ENCODE data around the gene IST1.

The IST1 gene

DNA sequence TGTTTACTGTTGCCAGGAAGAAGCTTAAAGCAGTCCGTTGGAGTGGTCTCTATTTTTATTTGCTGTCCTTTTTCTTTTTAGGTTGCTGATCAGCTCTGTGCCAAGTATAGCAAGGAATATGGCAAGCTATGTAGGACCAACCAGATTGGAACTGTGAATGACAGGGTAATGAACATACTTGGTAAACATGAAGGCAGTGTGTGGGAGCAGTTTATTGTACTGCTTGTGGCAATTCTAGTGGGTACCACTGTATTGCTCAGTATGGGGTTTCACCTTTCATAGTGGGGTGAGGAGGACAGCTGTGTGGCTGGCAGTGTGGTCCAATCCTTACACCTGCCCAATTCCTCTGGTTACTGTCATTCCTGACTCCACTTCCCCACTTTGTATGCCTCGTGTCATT lies 25.3 kb downstream of the IST1 start:
- DNase-seq = no peak

DNA sequence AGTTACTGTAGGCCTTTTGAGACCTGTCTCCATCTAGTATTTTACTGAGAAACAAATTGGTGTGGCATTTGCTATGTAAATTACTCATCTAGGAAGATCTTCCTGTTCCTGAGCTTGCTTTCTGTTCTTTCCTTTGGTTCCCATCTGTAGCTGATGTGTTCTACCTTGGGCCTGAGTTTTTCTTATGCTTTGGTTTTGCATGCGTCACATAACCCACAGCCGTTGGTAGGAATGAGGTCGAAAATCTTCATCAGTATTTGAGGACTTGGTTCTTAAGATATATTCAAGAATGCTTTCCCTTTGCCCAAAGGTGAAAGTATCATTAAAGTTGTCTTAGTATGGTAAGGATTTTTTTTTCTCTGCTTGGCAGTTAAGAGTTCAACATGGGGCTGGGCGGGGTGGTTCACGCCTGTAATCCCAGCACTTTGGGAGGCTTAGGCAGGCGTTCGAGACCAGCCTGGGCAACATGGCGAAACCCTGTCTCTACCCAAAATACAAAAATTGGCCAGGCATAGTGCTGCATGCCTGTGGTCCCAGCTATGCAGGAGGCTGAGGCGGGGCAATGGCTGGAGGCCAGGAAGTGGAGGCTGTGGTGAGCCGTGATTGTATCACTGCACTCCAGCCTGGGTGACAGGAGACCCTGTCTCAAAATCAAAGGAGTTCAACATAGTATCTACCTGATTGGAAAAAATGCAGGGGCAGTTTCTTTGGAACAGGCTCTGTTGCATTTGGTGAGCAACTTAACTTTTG lies 28.8 kb downstream of the IST1 start:
- DNase-seq = no peak

DNA sequence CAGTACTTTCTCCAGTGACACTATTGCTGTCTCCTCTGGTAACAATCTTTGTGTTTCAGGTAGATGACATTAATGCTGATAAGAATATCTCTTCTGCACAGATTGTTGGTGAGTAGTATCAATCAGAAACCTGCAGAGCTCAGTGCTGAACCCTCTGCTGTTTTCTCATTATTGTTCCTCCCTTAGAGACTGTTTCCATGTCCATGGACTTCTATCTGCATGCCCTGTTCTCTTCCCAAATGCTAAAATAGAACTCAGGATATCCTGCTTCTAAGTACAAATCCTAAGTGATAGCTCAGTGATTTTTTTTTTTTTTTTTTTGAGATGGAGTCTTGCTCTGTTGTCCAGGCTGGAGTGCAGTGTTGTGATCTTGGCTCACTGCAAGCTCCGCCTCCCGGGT lies 29.4 kb downstream of the IST1 start:
- DNase-seq = no peak

DNA sequence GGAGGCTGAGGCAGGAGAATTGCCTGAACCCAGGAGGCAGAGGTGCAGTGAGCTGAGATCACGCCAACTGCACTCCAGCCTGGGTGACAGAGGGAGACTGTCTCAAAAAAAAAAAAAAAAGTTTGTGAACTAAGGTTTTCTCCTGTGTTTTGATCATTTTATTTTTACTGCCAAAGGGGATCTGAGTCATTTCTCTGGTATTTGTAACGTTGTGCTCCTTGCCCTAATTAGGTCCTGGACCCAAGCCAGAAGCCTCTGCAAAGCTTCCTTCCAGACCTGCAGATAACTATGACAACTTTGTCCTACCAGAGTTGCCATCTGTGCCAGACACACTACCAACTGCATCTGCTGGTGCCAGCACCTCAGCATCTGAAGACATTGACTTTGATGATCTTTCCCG lies 32.1 kb downstream of the IST1 start:
- DNase-seq = peak; percentile 79

DNA sequence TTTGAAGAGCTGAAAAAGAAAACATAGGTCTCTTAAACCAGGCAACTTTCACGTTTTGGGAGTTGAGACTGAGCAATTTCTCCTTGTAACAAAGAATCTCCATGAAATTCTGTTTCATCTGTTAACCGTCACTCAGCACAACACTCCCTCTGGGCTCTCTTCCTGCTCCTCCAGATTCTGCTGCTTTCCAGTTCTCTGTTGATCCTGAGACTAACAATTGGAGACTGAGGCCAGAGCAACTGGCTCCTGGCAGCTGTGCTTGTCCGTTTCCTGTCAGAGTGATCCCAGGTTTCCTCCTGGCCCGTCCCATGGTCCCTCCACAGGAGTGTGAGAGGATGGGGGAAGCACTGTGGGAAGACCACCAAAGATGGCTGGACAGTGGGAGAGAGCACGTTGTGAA lies 32.5 kb downstream of the IST1 start:
- no peak for DNase-seq

DNA sequence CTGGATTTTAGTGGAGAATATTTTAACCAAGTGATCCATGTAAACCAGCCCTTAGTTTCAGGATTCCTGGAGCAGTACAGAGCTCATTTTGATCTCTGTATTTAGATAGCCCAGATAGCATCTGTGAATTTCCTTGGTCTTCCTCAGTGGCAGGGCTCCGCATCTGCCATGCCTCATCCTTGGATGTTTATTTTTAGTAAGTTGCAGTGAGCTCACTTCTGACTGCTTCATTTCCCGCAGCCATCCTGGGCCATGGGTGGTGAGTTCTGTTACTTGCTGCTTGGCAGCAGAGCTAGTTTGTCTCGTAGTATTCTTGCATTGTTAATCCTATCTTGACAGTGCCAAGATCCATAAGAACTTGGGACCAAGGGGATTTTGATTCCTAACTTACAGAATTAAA lies 33.7 kb downstream of the IST1 start:
- DNase-seq = no peak

DNA sequence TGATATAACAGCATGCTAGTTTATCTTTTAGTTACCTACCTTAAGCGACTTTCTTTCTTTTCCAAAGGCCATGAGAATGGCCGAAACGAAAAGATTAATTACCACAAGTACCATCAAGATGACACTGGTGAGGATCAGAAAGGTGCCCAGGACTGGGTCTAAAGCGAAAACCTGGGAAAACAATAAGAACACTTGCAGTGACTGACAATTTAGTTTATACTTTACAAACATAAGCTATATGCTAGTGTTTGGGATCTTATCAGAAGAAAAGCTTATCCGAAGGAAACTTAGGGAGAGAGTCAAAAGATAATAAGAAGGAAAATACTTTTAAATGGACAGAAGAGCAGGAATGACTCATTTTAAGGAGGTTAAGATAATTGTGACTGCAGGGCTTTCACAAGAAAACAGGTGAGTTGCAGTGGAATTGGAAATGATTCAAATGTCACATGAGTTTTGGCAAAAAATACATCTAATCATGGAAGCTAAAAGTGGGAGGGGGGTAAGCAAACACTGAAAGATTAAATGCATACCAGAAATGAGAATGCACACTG lies 34.8 kb downstream of the IST1 start:
- DNase-seq = no peak

DNA sequence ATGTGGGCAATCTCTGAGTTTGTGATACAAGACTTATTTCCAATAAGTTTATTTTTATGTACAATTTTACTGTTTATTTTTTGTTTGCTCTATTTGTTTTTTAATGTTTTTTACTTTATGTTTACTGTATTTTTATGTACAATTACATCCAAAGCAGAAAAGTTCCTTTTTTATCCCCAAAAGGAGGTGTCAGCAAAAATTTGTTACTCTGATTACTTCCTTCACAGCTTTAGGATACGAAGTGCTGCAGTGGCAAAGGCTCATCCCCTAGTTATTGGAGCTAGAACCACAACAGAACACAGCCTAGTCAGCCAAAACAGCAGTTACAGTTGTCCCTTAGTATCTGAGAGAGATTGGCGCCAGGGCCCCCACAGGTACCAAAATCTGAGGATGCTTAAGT lies 35.7 kb downstream of the IST1 start:
- no peak for DNase-seq

DNA sequence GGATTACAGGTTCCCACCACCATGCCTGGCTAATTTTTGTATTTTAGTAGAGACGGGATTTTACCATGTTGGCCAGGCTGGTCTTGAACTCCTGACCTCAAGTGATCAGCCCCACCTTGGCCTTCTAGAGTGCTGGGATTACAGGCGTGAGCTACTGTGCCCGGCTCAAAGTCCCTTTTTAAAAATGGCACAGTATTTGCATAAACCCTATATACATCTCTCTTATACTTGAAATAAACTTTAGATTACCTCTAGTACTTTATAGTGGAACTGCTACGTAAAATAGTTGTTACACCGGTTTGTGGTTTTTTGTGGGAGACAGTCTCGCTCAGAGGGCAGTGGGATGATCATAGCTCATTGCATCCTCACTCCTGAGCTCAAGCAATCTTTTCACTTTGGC lies 36.3 kb downstream of the IST1 start:
- DNase-seq = no peak

DNA sequence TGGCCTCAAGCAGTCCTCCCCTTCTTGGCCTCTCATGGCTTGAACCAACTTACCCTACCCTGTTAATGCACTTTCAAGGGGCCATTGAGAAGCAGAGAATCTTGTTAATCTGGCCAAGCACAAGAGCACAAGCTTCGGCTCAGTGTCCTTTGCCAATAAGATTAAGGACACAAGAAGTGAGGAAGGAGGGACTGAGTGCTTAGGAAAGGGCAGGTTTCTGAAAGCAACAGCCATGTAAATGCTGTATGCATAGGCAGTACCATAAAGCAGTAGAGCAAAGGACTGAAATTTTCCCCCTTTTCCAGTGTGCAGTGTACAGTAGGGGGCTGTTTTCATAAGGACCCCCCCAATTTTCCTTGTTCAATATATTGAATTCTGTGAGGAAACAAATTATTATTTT lies 37.7 kb downstream of the IST1 start:
- DNase-seq = no peak

DNA sequence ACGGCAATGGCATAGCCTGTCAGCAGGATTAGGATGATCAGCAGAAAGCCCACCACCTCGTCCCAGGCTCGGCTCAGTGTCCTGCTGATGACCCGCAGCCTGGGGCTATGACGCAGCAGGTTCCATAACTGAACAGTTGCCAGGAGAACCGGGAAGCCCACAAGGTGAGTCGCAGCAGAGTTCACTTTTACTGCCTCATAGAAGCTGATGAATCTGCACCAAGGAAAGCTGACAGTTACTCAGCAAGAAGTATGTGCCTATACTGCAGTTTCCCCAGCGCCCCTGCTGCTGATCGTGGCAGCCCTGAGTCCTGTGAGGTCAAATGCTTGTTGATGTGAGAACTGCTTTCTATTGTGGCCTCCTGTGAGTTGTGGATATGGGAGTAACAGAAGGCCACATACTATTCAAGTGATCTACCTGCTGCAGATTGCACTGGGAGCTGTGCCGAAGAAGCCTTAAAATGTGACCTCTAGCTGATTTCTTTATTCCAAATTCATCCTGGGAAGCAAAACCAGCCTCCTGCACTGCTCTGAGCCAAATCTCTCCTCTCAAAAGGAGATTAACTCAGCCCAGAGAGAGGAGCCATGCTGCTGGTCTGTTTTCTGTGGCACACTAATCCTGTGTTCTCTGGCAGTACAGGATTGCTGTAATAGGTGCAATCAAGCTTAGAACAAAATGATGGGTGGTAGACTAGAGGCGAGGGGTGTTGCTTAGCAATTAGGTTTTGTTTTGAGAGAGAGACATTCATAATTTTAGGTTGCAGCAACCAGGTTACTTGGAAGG lies 38.8 kb downstream of the IST1 start:
- no peak for DNase-seq

DNA sequence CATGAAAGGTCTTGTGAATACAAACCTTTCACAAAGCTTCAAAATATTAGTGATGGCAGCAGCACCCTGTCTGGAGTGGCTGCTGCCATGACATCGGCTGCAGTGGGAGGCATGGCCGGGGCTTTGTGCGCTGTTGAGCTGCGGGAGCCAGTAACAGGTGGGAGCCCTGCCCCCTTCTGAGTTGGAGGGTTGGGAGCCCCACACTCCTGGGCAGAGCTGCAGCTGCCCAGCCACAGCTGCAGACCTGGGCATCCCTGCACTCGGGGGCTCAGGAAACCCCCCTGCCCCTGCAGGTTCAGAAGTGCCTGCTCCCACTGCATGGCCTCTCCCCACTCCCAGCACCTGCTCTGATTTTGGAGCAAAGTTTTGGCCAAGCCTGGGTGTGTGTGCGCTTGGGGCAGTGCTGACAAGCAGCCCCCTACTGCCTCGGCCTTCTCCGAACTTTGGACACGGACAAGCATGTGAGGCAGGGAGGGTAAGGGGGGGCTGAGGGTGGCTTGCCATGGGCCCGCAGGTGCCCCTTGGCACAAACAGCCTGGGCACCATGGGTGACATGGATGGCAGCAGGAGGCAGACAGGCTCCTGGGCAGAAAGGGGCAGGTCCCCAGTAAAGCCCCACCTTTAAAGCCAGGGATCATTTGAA lies 42.7 kb downstream of the IST1 start:
- no peak for DNase-seq

DNA sequence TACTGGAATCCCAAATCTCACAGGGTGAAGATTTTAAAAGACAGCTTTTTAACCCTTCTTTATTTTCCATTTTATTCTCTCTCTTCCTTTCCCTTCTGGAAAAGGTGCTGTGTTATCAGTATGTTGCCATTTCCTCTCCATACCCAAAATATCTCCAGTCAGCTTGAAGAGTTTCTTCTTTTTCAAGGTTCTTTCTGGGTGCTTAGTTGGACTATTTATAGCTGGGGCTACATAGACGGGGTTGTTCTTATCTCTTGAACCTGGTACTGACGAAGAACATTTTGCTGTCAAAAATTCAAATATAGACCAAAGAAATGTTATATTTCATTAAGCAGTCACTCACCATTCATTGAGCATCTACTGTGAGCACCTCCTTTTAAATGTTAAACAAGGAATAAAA lies 48.6 kb downstream of the IST1 start:
- DNase-seq = no peak

DNA sequence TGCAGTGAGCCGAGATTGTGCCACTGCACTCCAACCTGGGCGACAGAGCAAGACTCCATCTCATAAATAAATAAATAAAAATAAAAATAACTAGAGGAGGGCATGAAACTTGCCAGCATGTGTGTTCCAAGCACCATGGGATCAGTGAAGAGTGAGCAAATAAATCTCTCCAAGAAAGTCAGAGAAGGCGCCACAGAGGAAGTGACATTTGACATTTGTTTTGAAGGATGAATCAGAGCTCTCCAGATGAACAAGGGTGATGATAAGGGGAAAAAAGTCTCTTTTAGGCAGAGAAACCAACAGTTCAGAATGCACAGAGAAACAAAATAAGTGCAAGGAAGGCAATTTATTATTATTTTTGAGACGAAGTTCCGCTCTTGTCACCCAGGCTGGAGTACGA lies 50.3 kb downstream of the IST1 start:
- no peak for DNase-seq

DNA sequence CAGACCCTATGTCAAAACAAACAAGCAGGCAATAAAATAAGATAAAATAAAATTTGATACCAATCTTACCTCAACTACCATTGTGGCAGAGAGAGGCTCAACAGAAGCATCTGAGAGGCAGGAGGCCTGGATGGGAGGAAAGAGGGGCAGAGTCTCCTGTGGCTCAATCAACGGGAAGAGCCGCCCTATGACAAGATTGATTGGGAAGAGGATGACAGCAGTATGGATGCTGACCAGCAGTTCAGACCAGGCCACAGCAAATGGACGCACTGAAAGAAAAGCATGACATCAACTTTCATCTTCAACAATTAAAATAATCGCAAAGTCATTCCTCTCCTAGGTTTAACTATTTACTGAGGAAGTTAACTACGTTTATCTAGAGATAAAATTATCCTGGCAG lies 57.5 kb downstream of the IST1 start:
- DNase-seq = no peak

DNA sequence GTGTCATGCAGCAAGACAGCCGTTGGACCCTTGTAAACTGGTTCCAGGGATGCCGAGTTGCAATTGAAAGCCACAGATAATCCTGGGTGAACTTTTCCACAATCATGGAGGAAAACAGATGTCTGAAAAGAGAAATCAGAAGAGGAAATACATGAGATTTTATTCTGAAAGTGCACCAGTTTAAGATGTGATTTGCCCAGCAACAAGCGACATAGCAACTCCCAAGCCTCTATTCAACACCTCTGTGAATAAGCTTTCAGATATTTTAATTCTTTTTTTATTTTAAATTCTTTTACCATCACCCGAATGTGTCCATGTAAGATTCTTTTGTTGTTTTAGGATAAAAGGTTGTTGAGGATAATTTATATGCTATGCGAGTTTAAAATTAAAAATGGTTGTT lies 58.8 kb downstream of the IST1 start:
- no peak for DNase-seq

DNA sequence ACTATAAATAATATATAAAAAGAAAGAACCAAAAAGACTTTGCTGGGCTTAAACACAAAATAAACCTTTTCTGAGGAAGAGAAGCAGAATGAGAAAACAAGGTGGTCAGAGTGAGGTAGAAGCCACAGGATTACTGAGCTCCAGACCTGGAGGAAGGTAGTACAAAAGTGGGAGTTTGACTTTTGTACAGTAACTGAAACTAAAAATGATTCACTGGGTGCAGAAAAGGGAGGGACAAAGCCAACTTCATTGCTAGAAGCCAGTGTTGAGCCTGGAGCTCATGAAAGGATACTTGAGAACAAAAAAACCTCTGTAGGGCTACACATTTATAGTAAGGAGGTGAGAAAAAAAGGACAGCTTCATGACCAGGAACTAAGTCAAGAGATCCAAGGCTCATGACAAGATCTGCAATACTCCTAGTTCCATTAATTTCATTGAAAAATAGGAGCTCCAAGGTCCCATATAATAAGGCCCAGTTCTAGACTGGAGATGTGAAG lies 59.4 kb downstream of the IST1 start:
- DNase-seq = no peak

DNA sequence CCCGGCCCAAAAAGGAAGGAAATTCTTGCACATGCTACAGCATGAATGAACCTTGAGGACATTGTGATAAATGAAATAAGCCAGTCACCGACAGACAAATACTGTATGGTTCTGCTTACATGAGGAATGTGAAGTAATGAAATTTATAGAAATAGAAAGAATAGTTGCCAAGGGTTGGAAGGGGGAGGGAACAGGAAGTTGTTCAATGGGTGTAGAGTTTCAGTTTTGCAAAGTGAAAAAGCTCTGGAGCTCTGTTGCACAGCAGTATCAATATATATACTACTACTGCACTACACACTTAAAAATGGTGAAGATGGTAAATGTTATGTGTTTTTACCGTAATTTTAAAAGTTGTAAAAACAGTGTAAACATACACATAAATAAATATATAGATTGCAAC lies 61.2 kb downstream of the IST1 start:
- DNase-seq = no peak

DNA sequence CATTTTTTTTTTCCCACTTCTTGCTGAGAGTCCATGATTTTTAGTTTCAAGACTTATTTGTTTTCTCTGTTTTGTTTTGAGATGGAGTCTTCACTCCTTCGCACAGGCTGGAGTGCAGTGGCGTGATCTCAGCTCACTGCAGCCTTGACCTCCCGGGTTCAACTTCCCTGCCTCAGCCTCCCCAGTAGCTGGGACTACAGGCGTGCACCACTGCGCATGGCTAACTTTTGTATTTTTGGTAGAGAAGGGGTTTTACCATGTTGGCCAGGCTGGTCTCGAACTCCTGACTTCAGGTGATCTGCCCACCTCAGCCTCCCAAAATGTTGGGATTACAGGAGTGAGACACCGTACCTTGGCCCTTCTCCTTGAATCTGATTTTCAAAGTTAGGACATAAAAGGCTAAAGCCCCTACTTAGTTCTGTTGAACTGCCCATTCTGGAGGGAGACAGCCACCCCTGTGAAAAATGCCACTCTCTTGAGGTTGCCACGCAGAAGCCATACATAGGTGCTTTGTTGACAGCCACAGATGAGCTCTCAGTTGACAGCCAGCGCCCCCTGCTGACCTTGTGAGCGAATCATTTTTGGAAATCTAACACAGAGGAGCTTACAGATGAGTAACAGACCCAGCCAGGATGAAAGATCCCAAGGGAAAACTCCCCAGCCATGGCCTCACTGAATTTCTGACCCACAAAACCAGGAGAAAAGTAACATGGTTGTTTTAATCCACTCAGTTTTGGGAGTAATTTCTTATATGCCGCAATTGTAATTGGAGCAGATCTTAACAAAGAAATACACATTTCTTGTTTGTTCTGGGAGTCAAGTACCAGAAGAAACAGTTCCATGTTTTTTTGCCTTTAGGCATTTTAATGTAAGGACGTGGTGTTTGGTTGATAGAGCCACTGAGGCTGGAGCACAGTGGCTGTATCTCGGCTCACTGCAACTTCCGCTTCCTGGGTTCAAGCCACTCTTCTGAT lies 66.0 kb downstream of the IST1 start:
- peak; percentile 77 for DNase-seq

DNA sequence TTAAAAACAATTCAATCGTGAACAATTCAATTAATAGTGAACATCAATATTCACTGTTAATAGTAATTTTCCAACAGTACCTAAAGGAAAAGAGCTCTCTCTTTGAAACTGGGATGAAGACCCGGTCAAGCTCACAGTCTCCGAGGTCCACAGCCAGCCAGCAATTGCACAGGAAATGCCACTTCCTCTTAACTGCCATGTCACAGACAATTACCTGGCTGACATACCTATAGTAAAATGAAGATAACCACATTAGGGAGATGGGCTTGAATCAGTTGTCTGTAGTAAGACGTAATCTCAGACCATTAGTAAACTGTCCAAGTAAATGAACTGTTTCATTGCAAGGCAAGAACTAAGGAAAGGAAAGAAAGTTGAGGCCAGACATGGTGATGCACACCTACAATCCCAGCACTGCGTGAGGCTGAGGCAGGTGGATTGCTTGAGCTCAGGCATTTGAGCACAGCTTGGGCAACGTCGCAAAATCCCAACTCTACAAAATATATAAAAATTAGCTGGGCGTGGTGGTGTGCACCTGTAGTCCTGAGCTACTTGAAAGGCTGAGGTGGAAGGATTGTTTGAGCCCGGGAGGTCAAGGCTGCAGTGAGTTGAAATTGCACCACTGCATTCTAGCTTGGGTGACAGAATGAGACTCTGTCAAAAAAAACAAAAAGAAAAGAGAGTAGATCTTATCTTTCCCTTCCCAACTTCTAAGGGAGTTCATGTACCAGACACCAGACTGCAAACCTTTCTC lies 68.0 kb downstream of the IST1 start:
- DNase-seq = no peak

DNA sequence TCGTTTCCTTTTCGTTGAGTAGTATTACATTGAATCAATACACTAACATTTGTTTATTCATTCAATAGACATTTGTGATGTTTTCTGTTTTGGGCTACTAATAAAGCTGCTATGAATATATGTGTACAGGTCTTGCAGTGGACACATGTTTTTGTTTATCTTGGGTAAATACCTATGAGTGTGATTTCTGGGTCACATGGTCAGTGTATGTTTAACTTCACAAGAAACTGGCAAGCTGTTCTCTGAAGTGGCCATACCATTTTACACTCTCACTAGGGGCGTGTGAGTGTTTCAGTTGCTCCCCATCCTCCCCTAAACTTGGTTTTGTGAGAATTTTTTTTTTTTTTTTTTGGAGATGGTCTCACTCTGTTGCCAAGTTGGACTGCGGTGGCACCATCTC lies 69.9 kb downstream of the IST1 start:
- no peak for DNase-seq

DNA sequence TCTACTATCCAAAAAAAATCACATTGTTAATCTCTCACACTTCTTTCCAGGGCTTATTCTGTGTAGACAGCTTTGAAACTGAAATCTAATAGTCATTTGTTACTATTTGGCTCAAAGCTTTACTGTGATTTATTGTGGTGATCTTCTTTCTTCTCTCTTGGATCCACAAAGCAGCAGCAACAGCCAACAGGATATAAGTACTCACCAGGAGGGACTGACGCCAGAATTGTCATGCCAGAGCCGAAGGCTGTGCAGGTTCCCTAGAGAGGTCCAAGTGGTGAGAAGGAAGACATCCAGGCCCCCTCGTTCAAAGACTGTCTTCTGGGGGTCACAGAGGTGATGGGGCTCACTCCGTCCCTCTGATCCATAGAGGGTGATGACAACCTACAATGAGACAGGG lies 71.6 kb downstream of the IST1 start:
- no peak for DNase-seq

All from NCI-H2171 treated with DMSO at 0.1 percent for 48 hours (cell line).